ENCODE measurements around the gene VPS39. TPM values are rescaled to one million over a fixed set of nuclear protein-coding genes. Genes with fewer than 3 reads are reported as not detected.

The VPS39 gene
- polyA plus RNA-seq, 1 donor (not counting 4 experiments of a cell fraction or from before 2014, with no cell fraction given) = 29.7 TPM

GRCh38 chr15:42141795-42142667 is 66.1 kb downstream of the VPS39 start:
- Histone ChIP-seq H3K36me3 (ENCODE audit: control insufficient read depth in 2 of 2, extremely low read depth in 1 of 2, insufficient read depth in 2 of 2, low read length in 2 of 2) (no peaks in the 10 kb centered on the region), H2AFZ (ENCODE audit: control insufficient read depth, low read length) (no peak overlapping the region), H3K4me3 (ENCODE audit: control insufficient read depth in 2 of 3, extremely low read depth in 1 of 3, insufficient read depth in 2 of 3, low read depth in 1 of 3, low read length in 3 of 3) (no peak overlapping the region), H3K27ac (ENCODE audit: control insufficient read depth, insufficient read depth, low read length) (no peak overlapping the region), H3K4me1 (ENCODE audit: control insufficient read depth, extremely low read depth, insufficient read depth, low read length) (peaks cover 6% of the 10 kb centered on the region), H3K79me2 (ENCODE audit: control insufficient read depth, insufficient read depth, low read length) (no peaks in the 10 kb centered on the region), H3K27me3 (ENCODE audit: control insufficient read depth, extremely low read depth, insufficient read depth, low read length) (no peaks in the 10 kb centered on the region), H3K9me1 (ENCODE audit: control insufficient read depth, extremely low read depth, insufficient read depth, low read length) (no peaks in the 10 kb centered on the region), H3K9me3 (ENCODE audit: control insufficient read depth, low read depth, low read length) (no peaks in the 10 kb centered on the region), H3K9ac (ENCODE audit: control insufficient read depth, extremely low read depth, insufficient read depth, low read length) (no peak overlapping the region), H3K4me2 (ENCODE audit: control insufficient read depth, extremely low read depth, insufficient read depth, low read depth, low read length) (no peak overlapping the region), H4K20me1 (ENCODE audit: control insufficient read depth, extremely low read depth, insufficient read depth, low read length) (no peaks in the 10 kb centered on the region)
- TF ChIP-seq CTCF (optimal IDR thresholded peaks at IDR 0.05 in 1 of 3, IDR thresholded peaks at IDR 0.05 in 1 of 3, conservative IDR thresholded peaks at IDR 0.05 in 1 of 3; ENCODE audit: extremely low read depth in 1 of 3, insufficient read depth in 2 of 3, low read length in 3 of 3) (no peak), EZH2 (IDR thresholded peaks at IDR 0.05; ENCODE audit: low read length) (no peak)
- FAIRE-seq (no peak), DNase-seq (ENCODE audit: low read depth, low spot score) (no peak)
- dilution Hi-C loops (cut with MboI; ENCODE audit: extremely low pct_ligation_motif_present, low sequenced_read_pairs) = no loop called here

- DNase-seq (ENCODE audit: low read depth, low spot score) (no peak), FAIRE-seq (no peak)
- Histone ChIP-seq H3K27me3 (ENCODE audit: control insufficient read depth, extremely low read depth, insufficient read depth, low read length) (no peaks in the 10 kb centered on the region), H3K36me3 (ENCODE audit: control insufficient read depth in 2 of 2, extremely low read depth in 1 of 2, insufficient read depth in 2 of 2, low read length in 2 of 2) (no peaks in the 10 kb centered on the region), H3K79me2 (ENCODE audit: control insufficient read depth, insufficient read depth, low read length) (no peaks in the 10 kb centered on the region), H3K4me3 (ENCODE audit: control insufficient read depth in 2 of 3, extremely low read depth in 1 of 3, insufficient read depth in 2 of 3, low read depth in 1 of 3, low read length in 3 of 3) (no peak overlapping the region), H4K20me1 (ENCODE audit: control insufficient read depth, extremely low read depth, insufficient read depth, low read length) (no peaks in the 10 kb centered on the region), H3K4me2 (ENCODE audit: control insufficient read depth, extremely low read depth, insufficient read depth, low read depth, low read length) (no peak overlapping the region), H3K9me3 (ENCODE audit: control insufficient read depth, low read depth, low read length) (no peaks in the 10 kb centered on the region), H3K27ac (ENCODE audit: control insufficient read depth, insufficient read depth, low read length) (no peak overlapping the region), H2AFZ (ENCODE audit: control insufficient read depth, low read length) (no peak overlapping the region), H3K9me1 (ENCODE audit: control insufficient read depth, extremely low read depth, insufficient read depth, low read length) (no peaks in the 10 kb centered on the region), H3K4me1 (ENCODE audit: control insufficient read depth, extremely low read depth, insufficient read depth, low read length) (no peaks in the 10 kb centered on the region), H3K9ac (ENCODE audit: control insufficient read depth, extremely low read depth, insufficient read depth, low read length) (no peak overlapping the region)
- dilution Hi-C loops (cut with MboI; ENCODE audit: extremely low pct_ligation_motif_present, low sequenced_read_pairs) = no loop called here
- no peak for TF ChIP-seq CTCF (optimal IDR thresholded peaks at IDR 0.05 in 1 of 3, IDR thresholded peaks at IDR 0.05 in 1 of 3, conservative IDR thresholded peaks at IDR 0.05 in 1 of 3; ENCODE audit: extremely low read depth in 1 of 3, insufficient read depth in 2 of 3, low read length in 3 of 3)
- no peak for TF ChIP-seq EZH2 (IDR thresholded peaks at IDR 0.05; ENCODE audit: low read length)
Observed at GRCh38 chr15:42141246-42141645, 66.9 kb downstream of the VPS39 start.
